Small intestine (tissue), 7 donors: ENCODE data around the gene SLC7A6. TPM values are rescaled to one million over a fixed set of nuclear protein-coding genes. Genes with fewer than 3 reads are reported as not detected.
"Not testable (repeated sequence)": the region's sequence is repeated elsewhere in the genome, so short reads cannot be mapped to it uniquely, and the experiment has no call there.

Experiments used
- DNase-seq, 2 donors: peaks; one replicate each; pipeline versions ENCODE4 v3.0.0 to v3.0.0-alpha.2; 2013
- FAIRE-seq: peaks from 2 replicates; lab custom pipeline; 2012; peaks lifted over from hg19 to GRCh38; lab: Jason Lieb, UNC
- H3K27ac ChIP-seq, 3 donors: one replicate each; pipeline ENCODE4 v1.5.1; 2013; ENCODE audit warnings: low read length in 2 of 3, mild to moderate bottlenecking in 2 of 3, control low read depth in 1 of 3, inconsistent platforms in 1 of 3, low read depth in 1 of 3, moderate library complexity in 1 of 3
- H3K27me3 ChIP-seq, 3 donors: one replicate each; pipeline ENCODE4 v1.6.1; 2013; ENCODE audit warnings: low read length in 3 of 3, inconsistent platforms in 1 of 3; ENCODE audit not compliant: control insufficient read depth in 3 of 3, insufficient read depth in 3 of 3
- H3K36me3 ChIP-seq, 3 donors: one replicate each; pipeline ENCODE4 v1.6.1; 2013; ENCODE audit warnings: low read length in 3 of 3, inconsistent platforms in 1 of 3, low read depth in 1 of 3, mild to moderate bottlenecking in 1 of 3, moderate library complexity in 1 of 3; ENCODE audit not compliant: control insufficient read depth in 3 of 3, insufficient read depth in 2 of 3
- H3K4me1 ChIP-seq, 3 donors: one replicate each; pipeline ENCODE4 v1.6.1; 2013; ENCODE audit warnings: low read length in 2 of 3, inconsistent platforms in 1 of 3, low read depth in 1 of 3, mild to moderate bottlenecking in 1 of 3, moderate library complexity in 1 of 3; ENCODE audit not compliant: control insufficient read depth in 3 of 3, insufficient read depth in 2 of 3
- H3K4me3 ChIP-seq, 3 donors: one replicate each; pipeline ENCODE4 v1.5.1; 2013; ENCODE audit warnings: low read length in 3 of 3, control low read depth in 1 of 3, inconsistent platforms in 1 of 3, low read depth in 1 of 3, mild to moderate bottlenecking in 1 of 3, moderate library complexity in 1 of 3
- H3K9me3 ChIP-seq, 2 donors: one replicate each; pipeline ENCODE4 v1.6.1; 2013; ENCODE audit warnings: low read depth in 1 of 2, low read length in 1 of 2; ENCODE audit not compliant: control insufficient read depth in 2 of 2, insufficient read depth in 1 of 2
- WGBS, 3 donors: extraction: QIAGEN DNeasy Blood & Tissue Kit; methylation state at CpG; one replicate each; pipeline ENCODE4 v1.1.7; 2013; 5-methylcytosine and 5-hydroxymethylcytosine counted together
- polyA plus RNA-seq, 4 donors: library from polyadenylated mRNA; stranded (reverse) in 3 of 4; unstranded in 1 of 4; fragments of 200-250 nt in 3 of 4; fragments of 120-200 nt in 1 of 4; gene quantifications; one replicate each; pipeline versions ENCODE4 v1.2.1 to v1.2.3, GENCODE V29; 2013
- donor health status: healthy with polysubstance abuse.
- donor health status: control.
- donor health status: control.
- donor health status: Bipolar disorder and iron deficiency.
- donor health status: healthy.

SLC7A6 gene
- polyA plus RNA-seq, 4 donors: 2.0 to 8.5 (median 6.7) TPM

DNA sequence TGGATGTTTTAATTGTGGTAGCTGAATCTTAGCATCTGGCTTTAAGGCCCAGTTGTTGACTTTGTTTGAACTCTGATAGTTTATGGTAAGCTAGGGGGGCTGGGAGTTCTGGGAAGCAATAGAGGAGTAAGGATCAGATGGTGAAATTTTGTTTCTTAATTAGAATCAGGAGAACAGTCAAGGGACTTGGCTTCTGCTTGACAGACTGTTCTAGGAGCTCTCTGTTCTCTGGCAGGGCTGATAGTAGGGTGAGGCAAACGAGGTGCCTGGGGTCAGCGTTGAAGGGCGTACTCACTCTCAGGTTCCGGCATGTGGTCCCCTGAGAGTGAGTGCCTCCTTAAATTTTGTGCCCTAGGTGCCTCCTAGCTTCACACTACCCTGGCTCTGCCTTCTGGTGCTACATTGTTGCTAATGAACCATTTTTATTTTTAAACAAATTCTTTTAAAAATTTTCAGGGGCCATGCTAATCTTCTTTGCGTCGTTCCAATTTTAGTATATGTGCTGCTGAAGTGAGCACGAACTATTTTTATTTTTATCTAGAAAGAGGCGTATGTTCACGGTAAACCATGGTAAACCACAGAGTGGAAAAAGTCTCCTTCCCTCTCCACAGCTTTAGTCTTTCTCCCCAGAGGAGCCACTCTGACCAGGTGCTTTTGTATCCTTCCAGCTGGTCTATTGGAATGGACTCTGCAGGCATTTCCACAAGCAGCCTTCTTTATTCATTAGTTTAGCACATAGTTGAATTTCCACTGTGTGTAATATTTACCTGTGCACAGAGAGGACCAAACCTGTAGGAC lies 19.7 kb downstream of the SLC7A6 start:
- WGBS, 3 donors: 63 to 77% (median 66%) methylated on average over 9 of the region's 9 CpGs
- Histone ChIP-seq H3K4me1 (peaks cover 0 to 6% (median 0%) of the 10 kb centered on the region in 3 donors), H3K27ac (peak overlapping the region in 2 of 3 donors; percentile 16 to 67), H3K9me3 (no peaks in the 10 kb centered on the region), H3K27me3 (no peaks in the 10 kb centered on the region), H3K36me3 (peaks cover 2 to 31% (median 4%) of the 10 kb centered on the region in 3 donors), H3K4me3 (no peak overlapping the region)
- FAIRE-seq: no peak
- no peak for DNase-seq

DNA sequence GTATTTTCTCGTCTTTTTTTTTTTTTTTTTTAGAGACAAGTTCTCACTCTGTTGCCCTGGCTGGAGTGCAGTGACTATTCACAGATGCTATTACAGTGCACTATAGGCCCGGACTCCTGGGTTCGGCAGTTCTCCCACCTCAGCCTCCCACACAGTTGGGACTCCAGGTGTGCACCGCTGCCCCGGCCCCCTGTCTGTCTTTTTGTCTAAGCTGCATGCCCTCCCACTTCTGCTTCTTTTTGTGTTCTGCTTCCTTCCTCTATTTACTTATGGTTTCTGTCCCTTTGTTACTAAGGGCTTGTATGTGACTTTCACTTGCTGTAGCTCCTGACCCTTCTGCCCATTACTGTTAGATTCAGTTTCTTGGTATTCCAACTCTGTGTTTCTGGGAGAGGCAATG lies 20.5 kb downstream of the SLC7A6 start:
- peaks cover 0 to 6% (median 0%) of the 10 kb centered on the region in 3 donors for H3K4me1 ChIP-seq
- 59 to 79% (median 63%) methylated on average over 5 of the region's 5 CpGs for WGBS, 3 donors
- no peaks in the 10 kb centered on the region for H3K27me3 ChIP-seq
- H3K4me3 ChIP-seq: no peak overlapping the region
- DNase-seq (no peak), FAIRE-seq (no peak)
- no peaks in the 10 kb centered on the region for H3K9me3 ChIP-seq
- H3K27ac ChIP-seq: peak overlapping the region in 2 of 3 donors; percentile 12 to 67
- peaks cover 2 to 33% (median 4%) of the 10 kb centered on the region in 3 donors for H3K36me3 ChIP-seq

DNA sequence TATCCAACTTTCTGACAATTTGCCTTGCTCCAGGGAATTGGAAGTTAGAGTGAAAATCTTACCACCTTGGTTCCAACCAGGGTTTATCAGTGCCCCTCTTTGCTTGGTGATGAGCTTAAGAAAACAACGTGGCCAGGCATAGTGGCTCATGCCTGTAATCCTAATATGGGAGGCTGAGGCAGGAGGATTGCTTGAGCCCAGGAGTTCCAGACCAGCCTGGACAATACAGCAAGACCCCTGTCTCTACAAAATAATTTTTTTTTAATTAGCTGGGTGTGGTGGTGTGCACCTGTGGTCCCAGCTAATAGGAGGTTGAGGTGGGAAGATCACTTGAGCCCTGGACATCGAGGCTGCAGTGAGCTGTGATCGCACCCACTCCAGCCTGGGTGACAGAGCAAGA lies 21.4 kb downstream of the SLC7A6 start:
- H3K4me1 ChIP-seq: peaks cover 0 to 6% (median 0%) of the 10 kb centered on the region in 3 donors
- no peak for DNase-seq
- peak overlapping the region in 1 of 3 donors; percentile 33 for H3K27ac ChIP-seq
- 86 to 92% (median 91%) methylated on average over 3 of the region's 3 CpGs for WGBS, 3 donors
- peaks cover 2 to 39% (median 10%) of the 10 kb centered on the region in 3 donors for H3K36me3 ChIP-seq
- H3K4me3 ChIP-seq: no peak overlapping the region
- H3K27me3 ChIP-seq: no peaks in the 10 kb centered on the region
- no peaks in the 10 kb centered on the region for H3K9me3 ChIP-seq
- FAIRE-seq: no peak

DNA sequence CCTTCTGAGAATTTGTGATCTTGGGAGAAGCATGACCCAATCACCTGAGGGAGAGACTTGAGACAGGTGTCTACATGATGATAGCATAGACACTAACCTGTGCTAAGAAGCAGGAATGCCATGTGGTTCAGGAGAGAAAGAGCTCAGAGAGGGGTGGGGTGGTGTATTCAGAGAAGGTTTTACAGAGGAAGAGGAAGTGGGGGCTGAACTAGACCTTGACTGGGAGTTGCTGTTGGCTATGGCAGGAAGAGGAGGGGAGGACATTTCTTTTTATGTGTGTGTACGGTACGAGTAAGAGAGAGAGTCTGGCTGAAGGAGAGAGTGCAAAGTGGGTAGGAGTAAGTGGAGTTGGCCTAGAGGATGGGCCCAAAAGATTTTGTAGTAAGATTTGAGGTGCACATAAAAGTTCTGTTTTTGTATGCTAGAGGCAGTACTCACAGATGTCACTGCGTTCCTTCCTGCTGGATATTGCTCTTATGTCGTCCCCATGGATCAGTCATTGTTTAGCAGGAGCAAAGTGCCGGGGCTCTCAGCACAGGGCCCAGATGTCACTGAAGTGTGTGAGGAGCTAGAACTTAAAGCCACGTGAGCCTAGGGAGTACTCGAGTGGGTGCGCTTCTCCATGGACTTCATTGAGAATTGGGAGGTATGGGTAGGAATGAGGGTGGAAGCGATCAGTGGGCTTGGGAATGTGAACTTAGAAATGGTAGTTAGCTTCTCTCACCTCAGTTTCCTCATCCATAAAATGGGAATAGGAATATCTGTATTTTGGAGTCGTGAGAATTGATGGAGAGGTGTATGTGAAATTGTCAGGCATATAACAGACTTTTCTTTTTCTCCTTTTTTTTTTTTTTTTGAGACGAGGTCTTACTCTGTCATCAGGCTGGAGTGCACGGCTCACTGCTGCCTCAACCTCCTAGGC lies 22.1 kb downstream of the SLC7A6 start:
- 71 to 84% (median 80%) methylated on average over 11 to 12 of the region's 12 CpGs for WGBS, 3 donors
- DNase-seq: peak in 1 of 2 donors; percentile 23
- Histone ChIP-seq H3K36me3 (peaks cover 2 to 42% (median 11%) of the 10 kb centered on the region in 3 donors), H3K4me1 (peaks cover 0 to 6% (median 0%) of the 10 kb centered on the region in 3 donors), H3K27me3 (no peaks in the 10 kb centered on the region), H3K9me3 (no peaks in the 10 kb centered on the region), H3K27ac (peak overlapping the region in 1 of 3 donors; percentile 42), H3K4me3 (no peak overlapping the region)
- no peak for FAIRE-seq

DNA sequence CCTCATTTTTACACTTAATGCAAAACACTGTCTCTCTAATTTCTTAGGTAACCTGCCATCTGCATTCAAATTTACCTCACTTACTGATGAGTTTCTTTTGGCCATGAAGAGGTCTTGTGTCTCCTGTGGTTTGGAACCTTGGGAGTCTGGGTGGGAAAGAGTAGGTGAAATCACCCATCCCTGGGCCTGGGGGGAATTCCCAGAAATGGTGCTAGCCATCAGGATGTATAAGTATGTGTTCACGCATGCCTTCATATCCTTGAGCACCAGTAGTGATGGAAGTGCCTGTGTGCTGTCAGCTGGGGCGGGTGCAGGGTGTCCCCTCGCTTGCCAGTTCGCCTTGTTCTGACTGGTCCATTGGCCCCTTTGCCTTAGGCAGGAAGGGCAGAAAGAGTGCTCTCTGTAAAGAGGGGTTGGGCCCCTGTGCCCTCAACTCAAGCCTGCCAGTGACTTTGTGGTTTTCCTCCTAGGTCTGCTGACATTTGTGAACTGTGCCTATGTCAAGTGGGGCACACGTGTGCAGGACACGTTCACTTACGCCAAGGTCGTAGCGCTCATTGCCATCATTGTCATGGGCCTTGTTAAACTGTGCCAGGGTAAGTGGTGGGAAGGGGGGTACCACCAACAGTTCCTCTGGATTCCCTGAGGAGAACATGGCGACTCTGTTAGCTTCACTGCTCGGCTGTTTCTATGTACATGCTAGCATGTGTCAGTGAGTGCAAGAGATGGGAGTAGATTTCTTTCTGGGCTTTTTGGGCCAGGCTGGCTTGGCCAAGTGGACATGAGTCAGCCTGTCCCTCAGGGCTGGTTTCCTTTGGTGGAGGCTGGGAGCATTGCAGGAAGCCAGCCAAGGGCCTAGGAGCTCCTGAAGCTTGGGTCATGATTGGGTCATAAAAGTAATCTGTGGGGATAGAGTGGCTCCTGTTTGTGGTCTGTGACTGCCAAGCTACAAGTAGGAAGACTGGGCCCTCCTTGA lies 23.2 kb downstream of the SLC7A6 start:
- H3K4me3 ChIP-seq: no peak overlapping the region
- H3K36me3 ChIP-seq: peaks cover 2 to 43% (median 8%) of the 10 kb centered on the region in 3 donors
- DNase-seq (no peak), FAIRE-seq (no peak)
- no peaks in the 10 kb centered on the region for H3K9me3 ChIP-seq
- no peaks in the 10 kb centered on the region for H3K27me3 ChIP-seq
- 79 to 94% (median 87%) methylated on average over 11 of the region's 11 CpGs for WGBS, 3 donors
- H3K4me1 ChIP-seq: peaks cover 0 to 6% (median 0%) of the 10 kb centered on the region in 3 donors
- peak overlapping the region in 1 of 3 donors; percentile 10 for H3K27ac ChIP-seq

DNA sequence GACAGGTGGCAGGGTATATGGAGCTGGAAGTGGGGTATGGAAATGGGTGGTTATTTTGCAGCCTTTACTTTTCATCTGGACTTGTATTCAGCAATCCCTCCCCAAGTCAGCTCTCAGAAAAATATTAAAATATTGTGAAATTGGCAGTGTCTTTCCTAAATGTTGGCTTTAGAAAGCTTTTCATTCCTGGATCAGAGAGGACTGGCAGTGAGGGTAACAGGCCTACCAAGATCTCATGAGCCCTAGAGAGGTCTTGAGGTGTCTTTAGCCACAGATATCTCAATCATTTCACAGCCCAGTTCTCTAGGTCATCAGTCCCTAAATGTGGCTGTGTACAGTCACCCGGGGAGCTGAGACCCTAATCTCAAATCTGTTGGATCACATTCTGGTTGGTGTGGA lies 23.9 kb downstream of the SLC7A6 start:
- no peak overlapping the region for H3K4me3 ChIP-seq
- H3K27me3 ChIP-seq: no peaks in the 10 kb centered on the region
- peaks cover 1 to 41% (median 8%) of the 10 kb centered on the region in 3 donors for H3K36me3 ChIP-seq
- WGBS, 3 donors: 65 to 87% (median 85%) methylated on average over 1 of the region's 1 CpG
- peaks cover 0 to 6% (median 0%) of the 10 kb centered on the region in 3 donors for H3K4me1 ChIP-seq
- H3K9me3 ChIP-seq: no peaks in the 10 kb centered on the region
- no peak overlapping the region for H3K27ac ChIP-seq
- DNase-seq (no peak), FAIRE-seq (no peak)

DNA sequence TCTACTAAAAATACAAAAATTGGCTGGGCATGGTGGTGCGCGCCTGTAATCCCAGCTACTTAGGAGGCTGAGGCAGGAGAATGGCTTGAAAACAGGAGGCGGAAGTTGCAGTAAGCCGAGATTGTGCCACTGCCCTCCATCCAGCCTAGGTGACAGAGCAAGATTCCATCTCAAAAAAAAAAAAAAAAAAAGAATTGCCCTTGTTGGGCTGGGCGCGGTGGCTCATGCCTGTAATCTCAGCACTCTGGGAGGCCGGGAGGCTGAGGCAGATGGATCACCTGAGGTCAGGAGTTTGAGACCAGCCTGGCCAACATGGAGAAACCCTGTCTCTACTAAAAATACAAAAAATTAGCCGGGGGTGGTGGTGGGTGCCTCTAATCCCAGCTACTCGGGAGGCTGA lies 24.5 kb downstream of the SLC7A6 start:
- not testable (repeated sequence) for H3K27ac ChIP-seq, H3K27me3 ChIP-seq, DNase-seq, H3K9me3 ChIP-seq, H3K4me3 ChIP-seq, H3K4me1 ChIP-seq, FAIRE-seq
- 87 to 93% (median 90%) methylated on average over 9 of the region's 9 CpGs for WGBS, 3 donors
- peaks cover 0 to 46% (median 7%) of the 10 kb centered on the region in 3 donors for H3K36me3 ChIP-seq
